NCI-H345 (cell line): ENCODE data around the gene RARA.
"Not testable (repeated sequence)": the region's sequence is repeated elsewhere in the genome, so short reads cannot be mapped to it uniquely, and the experiment has no call there.

Experiments used
- DNase-seq: peaks from one replicate; lab custom pipeline; 2025; lab: John Stamatoyannopoulos, UW

Gene RARA

DNA sequence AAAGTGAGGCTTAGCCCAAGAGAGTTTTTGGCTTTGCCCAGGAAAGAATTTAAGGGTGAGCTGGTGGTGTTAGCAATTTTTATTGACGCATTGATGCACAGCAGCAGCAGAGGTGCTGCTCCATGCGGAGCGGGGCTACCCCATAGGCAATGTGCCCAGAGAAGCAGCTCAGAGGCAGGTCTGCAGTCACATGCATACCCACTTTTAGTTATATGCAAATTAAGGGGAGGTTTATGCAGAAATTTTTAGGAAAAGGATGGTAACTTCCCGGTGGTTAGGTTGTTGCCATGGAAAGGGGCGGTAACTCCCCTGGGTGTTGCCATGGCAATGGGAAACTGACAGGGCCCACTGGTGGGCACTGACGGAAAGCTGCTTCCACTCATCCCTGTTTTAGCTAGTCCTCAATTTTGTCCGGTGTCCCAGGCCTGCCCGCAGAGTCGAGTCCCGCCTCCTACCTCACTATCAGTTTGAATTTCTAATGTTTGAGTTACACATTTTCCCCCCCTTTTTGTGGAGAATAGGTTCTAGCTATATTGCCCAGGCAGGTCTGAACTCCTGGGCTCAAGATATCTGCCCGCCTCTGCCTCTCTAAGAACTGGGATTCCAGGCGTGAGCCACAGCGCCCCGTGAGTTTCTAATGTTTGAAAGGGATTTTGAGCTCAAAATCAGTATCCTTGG is 66.0 kb downstream of the RARA start:
- no peak for DNase-seq

DNA sequence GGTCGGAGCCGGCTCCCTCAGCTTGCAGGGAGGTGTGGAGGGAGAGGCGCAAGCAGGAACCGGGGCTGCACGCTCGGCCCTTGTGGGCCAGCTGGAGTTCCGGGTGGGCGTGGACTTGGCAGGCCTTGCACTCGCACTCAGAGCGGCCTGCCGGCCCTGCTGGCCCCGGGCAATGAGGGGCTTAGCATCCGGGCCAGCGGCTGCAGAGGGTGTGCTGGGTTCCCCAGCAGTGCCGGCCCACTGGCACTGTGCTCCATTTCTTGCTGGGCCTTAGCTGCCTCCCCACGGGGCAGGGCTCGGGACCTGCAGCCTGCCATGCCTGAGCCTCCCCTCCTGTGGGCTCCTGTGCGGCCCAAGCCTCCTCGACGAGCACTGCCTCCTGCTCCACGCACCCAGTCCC is 66.8 kb downstream of the RARA start:
- DNase-seq, result not testable (repeated sequence)

DNA sequence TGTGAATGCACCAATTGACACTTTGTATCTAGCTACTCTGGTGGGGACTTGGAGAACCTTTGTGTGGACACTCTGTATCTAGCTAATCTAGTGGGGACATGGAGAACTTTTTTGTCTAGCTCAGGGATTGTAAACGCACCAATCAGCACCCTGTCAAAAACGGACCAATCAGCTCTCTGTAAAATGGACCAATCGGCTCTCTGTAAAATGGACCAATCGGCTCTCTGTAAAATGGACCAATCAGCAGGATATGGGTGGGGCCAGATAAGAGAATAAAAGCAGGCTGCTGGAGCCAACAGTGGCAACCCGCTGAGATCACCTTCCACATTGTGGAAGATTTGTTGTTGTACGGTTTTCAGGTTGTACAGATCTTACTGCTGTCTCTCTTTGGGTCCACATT is 67.6 kb downstream of the RARA start:
- not testable (repeated sequence) for DNase-seq

DNA sequence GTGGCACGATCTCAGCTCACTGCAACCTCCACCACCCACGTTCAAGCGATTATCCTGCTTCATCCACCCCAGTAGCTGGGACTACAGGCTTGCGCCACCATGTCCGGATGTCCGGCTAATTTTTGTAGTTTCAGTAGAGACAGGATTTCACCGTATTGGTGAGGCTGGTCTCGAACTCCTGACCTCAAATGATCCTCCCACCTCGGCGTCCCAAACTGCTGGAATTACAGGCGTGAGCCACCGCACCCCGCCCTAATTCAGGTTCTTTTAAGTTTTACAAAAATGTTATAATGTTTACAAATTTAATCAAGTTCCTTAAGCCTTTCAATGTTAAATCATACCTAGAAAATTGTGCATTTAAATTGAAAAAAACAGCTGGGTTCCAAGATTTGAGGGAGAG is 68.9 kb downstream of the RARA start:
- no peak for DNase-seq

DNA sequence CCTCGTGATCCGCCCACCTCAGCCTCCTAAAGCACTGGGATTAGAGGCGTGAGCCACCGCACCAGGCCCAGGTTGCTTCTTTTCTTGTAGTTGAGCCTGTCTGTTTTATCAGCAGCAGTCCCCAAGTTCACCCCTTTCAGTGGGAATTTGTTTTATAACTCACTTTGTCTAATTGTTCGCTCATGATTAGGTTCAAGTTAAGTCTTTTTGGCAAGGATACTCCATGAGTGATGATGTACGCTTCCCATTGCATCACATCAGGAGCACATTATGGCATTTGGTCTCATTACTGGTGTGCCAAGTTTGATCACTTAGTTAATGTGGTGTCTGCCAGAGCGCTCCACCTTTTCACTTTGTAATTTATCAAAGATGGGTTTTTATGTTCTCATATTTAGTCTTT is 70.0 kb downstream of the RARA start:
- DNase-seq, result no peak

DNA sequence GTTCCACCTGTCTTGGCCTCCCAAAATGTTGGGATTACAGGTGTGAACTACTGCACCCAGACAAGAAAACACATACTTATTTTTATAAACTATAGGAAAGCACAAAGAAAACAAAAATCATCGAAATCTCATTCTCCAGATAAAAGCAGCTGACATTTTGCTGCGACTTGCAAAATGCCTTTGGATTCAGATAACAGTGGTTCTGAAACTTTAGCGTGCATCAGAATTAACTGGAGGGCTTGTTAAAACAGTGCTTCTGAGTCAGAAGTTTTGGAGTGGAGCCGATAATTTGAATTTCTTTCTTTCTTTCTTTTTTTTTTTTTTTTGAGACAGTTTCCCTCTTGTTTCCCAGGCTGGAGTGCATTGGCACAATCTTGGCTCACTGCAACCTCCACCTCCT is 73.3 kb downstream of the RARA start:
- no peak for DNase-seq

DNA sequence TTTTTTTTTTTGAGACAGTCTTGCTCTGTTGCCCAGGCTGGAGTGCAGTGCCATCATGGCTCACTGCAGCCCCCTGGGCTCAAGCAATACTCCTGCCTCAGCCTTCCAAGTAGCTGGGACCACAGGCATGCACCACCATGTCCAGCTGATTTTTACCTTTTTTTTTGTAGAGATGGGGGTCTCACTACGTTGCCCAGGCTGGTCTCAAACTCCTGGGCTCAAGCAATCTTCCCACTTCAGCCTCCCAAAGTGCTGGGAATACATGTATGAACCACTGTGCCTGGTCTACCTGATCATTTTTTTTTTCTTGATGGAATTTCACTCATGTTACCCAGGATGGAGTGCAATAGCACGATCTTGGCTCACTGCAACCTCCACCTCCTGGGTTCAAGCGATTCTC is 77.6 kb downstream of the RARA start:
- DNase-seq, result not testable (repeated sequence)

DNA sequence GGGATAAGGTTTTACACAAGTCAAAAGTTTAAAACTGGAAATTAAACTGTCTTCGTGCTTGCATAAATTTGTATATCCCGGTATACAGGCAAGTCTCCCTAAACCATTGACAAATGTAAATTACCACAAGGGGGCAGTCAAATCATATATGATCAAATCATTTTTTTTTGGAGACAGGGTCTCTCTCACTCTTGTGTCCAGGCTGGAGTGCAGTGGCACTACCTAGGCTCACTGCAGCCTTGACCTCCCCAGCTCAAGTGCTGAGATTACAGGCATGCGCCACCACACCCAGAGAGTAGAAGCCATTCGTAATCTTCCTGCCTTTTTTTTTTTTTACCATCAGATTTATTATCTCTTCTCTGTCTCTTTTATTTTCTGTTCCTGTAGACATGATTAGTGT is 90.2 kb downstream of the RARA start:
- DNase-seq, result peak; percentile 32

DNA sequence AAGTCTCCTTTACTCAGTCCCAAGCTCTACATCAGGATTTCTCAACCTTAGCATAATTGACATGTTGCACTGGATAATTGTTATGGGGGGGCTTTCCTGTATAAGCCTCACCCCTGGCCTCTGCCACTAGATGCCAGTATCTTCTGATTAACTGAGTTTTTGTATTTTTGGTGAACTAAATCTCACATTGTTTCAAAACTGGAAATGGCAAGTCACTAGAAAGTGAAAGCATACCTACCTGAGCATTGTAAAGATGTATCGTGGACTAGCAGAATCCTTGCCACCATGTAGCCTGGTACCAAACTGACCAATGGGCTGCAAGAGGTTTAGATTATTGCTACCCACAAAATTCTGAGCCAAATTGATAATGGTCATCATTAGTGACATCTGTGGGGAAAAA is 93.7 kb downstream of the RARA start:
- no peak for DNase-seq

DNA sequence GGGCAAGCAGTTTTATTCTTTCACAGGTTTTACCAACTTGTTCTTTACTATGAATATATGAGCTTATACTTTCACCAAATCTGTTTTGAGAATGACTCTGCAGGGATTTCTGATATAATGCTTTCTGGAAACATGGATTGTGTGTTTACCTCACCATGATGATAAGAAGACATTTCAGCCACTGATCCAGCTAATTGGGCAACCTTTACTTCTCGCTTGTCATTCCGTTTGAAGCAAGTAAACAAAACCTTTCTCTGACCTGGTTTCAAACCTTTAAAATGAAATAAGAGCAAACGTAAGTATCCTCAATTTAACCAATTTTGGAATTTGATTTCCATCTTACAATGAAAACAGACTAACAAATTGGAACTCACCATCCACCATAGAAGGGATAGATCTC is 95.0 kb downstream of the RARA start:
- no peak for DNase-seq
